GM12874 (cell line): ENCODE results near the gene MPC1.

Source experiments
- CTCF ChIP-seq: IDR thresholded peaks from 2 replicates; pipeline ENCODE4 v1.5.1; 2011; ENCODE audit warnings: low read depth, mild to moderate bottlenecking, control low read depth, low read length, moderate library complexity; ENCODE audit not compliant: insufficient read depth

MPC1 gene

GRCh38 chr6:166419717-166420116, 37.0 kb upstream of the MPC1 start:
- no peak for TF ChIP-seq CTCF

- TF ChIP-seq CTCF = no peak
These were observed 36.5 kb upstream of the MPC1 start for GRCh38 chr6:166419286-166419685.

GRCh38 chr6:166418691-166419143, 36.0 kb upstream of the MPC1 start:
- TF ChIP-seq CTCF = no peak

- TF ChIP-seq CTCF = no peak
These were observed 34.5 kb upstream of the MPC1 start for GRCh38 chr6:166417285-166417691.

GRCh38 chr6:166415833-166416347, 33.1 kb upstream of the MPC1 start:
- TF ChIP-seq CTCF = no peak

GRCh38 chr6:166415306-166415705, 32.6 kb upstream of the MPC1 start:
- TF ChIP-seq CTCF = no peak

- TF ChIP-seq CTCF = no peak
These were observed 30.8 kb upstream of the MPC1 start for GRCh38 chr6:166413491-166413951.
